ENCODE results near the gene TMC7. TPM values are rescaled to one million over a fixed set of nuclear protein-coding genes. Genes with fewer than 3 reads are reported as not detected.

TMC7 gene
- total and polyA plus RNA-seq, 2 experiments from 2014 or later = 1.7 to 2.4 TPM

- Histone ChIP-seq H3K4me2 (no peak overlapping the region), H4K20me1 (replicated peaks; ENCODE audit: insufficient read depth) (no peaks in the 10 kb centered on the region), H2AFZ (no peak overlapping the region), H3K9me2 (ENCODE audit: insufficient read depth) (no peaks in the 10 kb centered on the region), H3F3A (replicated peaks; ENCODE audit: low read depth) (0 out of 2 replicates have a peak, but pooled peaks cover 3% of the 10 kb centered on the region), H3K79me2 (replicated peaks; ENCODE audit: insufficient read depth) (no peaks in the 10 kb centered on the region), H3K4me3 (no peak overlapping the region), H3K27me3 (ENCODE audit: insufficient read depth) (no peaks in the 10 kb centered on the region), H3K36me3 (ENCODE audit: insufficient read depth) (no peaks in the 10 kb centered on the region), H3K4me1 (ENCODE audit: insufficient read depth) (0 out of 2 replicates have a peak, but pooled peaks cover 6% of the 10 kb centered on the region), H3K27ac (ENCODE audit: low read depth) (no peak overlapping the region)
- TF ChIP-seq EZH2phosphoT487 (IDR thresholded peaks at IDR 0.05; ENCODE audit: unreplicated experiment) (no peak), ETS1 (IDR thresholded peaks at IDR 0.05) (no peak), JUNB (IDR thresholded peaks at IDR 0.05; ENCODE audit: unreplicated experiment) (no peak), ZNF462 (CRISPR knock-in tag; IDR thresholded peaks at IDR 0.05) (no peak), STAT1 (IDR thresholded peaks at IDR 0.05; ENCODE audit: unreplicated experiment) (no peak), CREB1 (CRISPR knock-in tag; IDR thresholded peaks at IDR 0.05; ENCODE audit: low read depth) (no peak), EZH2 (IDR thresholded peaks at IDR 0.05; ENCODE audit: low read depth, unreplicated experiment) (no peak), POLR2AphosphoS5 (IDR thresholded peaks at IDR 0.05; ENCODE audit: low read depth) (no peak), ZNF331 (CRISPR knock-in tag; IDR thresholded peaks at IDR 0.05; ENCODE audit: low read depth) (no peak), CTCF (conservative IDR thresholded peaks at IDR 0.05; ENCODE audit: low read depth in 2 of 2) (no peak)
- Mint-ChIP-seq H3K4me1 (peaks cover 12% of the 10 kb centered on the region), H3K4me3 (no peak overlapping the region), H3K36me3 (ENCODE audit: low read depth) (peaks cover 20% of the 10 kb centered on the region; the same call in 2 of the 3 replicates), H3K9me3 (peaks cover 12% of the 10 kb centered on the region; the same call in 2 of the 3 replicates), H3K27me3 (ENCODE audit: insufficient read depth, low read depth, poor library complexity) (peaks cover 10% of the 10 kb centered on the region), H3K27ac (no peak overlapping the region)
- ATAC-seq (no peak), DNase-seq (ENCODE audit: low spot score) (no peak)
Observed at GRCh38 chr16:19006446-19007315, 22.9 kb downstream of the TMC7 start.

All from GM23338 (cell line).